ENCODE measurements around the gene CRAMP1.
"Not testable (repeated sequence)": the region's sequence is repeated elsewhere in the genome, so short reads cannot be mapped to it uniquely, and the experiment has no call there.

DNA sequence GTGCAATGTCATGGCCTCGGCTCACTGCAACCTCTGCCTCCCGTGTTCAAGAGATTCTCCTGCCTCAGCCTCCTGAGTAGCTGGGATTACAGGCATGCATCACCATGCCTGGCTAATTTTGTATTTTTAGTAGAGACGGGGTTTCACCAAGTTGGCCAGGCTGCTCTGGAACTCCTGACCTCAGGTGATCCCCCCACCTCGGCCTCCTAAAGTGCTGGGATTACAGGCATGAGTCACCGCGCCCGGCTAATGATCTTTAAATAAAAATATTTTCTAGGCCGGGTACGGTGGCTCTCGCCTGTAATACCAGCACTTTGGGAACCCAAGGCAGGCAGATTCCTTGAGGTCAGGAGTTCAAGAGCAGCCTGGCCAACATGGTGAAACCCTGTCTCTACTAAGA, 106.1 kb downstream of the CRAMP1 start:
- TF ChIP-seq POLR2A (IDR thresholded peaks at IDR 0.05; ENCODE audit: low read length); GATA1 (IDR thresholded peaks at IDR 0.05; ENCODE audit: low read depth, low read length): not testable (repeated sequence)
